ENCODE measurements around the gene FNDC3B. TPM values are rescaled to one million over a fixed set of nuclear protein-coding genes. Genes with fewer than 3 reads are reported as not detected.

FNDC3B gene
- total and polyA plus RNA-seq, 2 of the 8 experiments (the other 6 are each of a cell fraction or from before 2014, with no cell fraction given), result 14.1 to 44.4 TPM

- no peak overlapping the region for H2BK12ac ChIP-seq (ENCODE audit: low read depth, low read length)
- H3K36me3 ChIP-seq (ENCODE audit: control insufficient read depth in 2 of 4, insufficient read depth in 4 of 4, low read length in 3 of 4), result peaks cover 2 to 29% (median 9%) of the 10 kb centered on the region in 4 experiments; a peak in 5 of 8 replicates
- H3K23me2 ChIP-seq (ENCODE audit: low read depth, low read length), result no peaks in the 10 kb centered on the region
- H3K4me2 ChIP-seq (ENCODE audit: insufficient read depth in 1 of 2, low read depth in 2 of 2, low read length in 2 of 2), result no peak overlapping the region
- DNase-seq (ENCODE audit: low read depth in 1 of 2, low spot score in 2 of 2) (no peak), FAIRE-seq (no peak)
- no peaks in the 10 kb centered on the region for H3K27me3 ChIP-seq (replicated peaks in 1 of 4; ENCODE audit: control insufficient read depth in 3 of 4, extremely low read depth in 1 of 4, insufficient read depth in 3 of 4, low read length in 3 of 4)
- no peak overlapping the region for H2BK5ac ChIP-seq (ENCODE audit: low read depth, low read length)
- no peak overlapping the region for H2BK120ac ChIP-seq (replicated peaks; ENCODE audit: low read depth, low read length)
- no peak overlapping the region for H3K4ac ChIP-seq (replicated peaks; ENCODE audit: insufficient read length, low read depth, low read length)
- no peak overlapping the region for H2AFZ ChIP-seq (ENCODE audit: low read length)
- H3K9ac ChIP-seq (replicated peaks in 1 of 4; ENCODE audit: extremely low read depth in 1 of 4, low read depth in 3 of 4, low read length in 3 of 4), result no peak overlapping the region
- H3K27ac ChIP-seq (ENCODE audit: low read depth, low read length), result no peak overlapping the region
- H3K56ac ChIP-seq (replicated peaks; ENCODE audit: insufficient read length, low read depth, low read length), result no peak overlapping the region
- no peak overlapping the region for H4K5ac ChIP-seq (ENCODE audit: insufficient read length, low read depth, low read length)
- POLR2A ChIA-PET (ENCODE audit: partially characterized antibody), result no interaction called here
- no peaks in the 10 kb centered on the region for H3K79me2 ChIP-seq (ENCODE audit: control insufficient read depth in 1 of 2, insufficient read depth in 2 of 2, low read length in 2 of 2)
- no peak overlapping the region for H2AK5ac ChIP-seq (ENCODE audit: low read depth, low read length)
- H2BK15ac ChIP-seq (ENCODE audit: low read length), result no peak overlapping the region
- no peak for TF ChIP-seq TCF12 (IDR thresholded peaks at IDR 0.05; ENCODE audit: low read depth, low read length)
- TF ChIP-seq SRF (IDR thresholded peaks at IDR 0.05; ENCODE audit: low read depth, low read length), result no peak
- TF ChIP-seq TBP (IDR thresholded peaks at IDR 0.05; ENCODE audit: low read depth, low read length), result no peak
- TF ChIP-seq SIRT6 (IDR thresholded peaks at IDR 0.05; ENCODE audit: low read length), result no peak
- TF ChIP-seq ZNF274 (IDR thresholded peaks at IDR 0.05; ENCODE audit: borderline replicate concordance, extremely low read depth, low read length), result no peak
- no peak for TF ChIP-seq MAX (IDR thresholded peaks at IDR 0.05)
- H3K4me1 ChIP-seq (replicated peaks in 1 of 4; ENCODE audit: control insufficient read depth in 3 of 4, insufficient read depth in 4 of 4, low read length in 3 of 4), result peaks cover 0 to 9% (median 1%) of the 10 kb centered on the region in 4 experiments; a peak in 2 of 7 replicates
- H4K8ac ChIP-seq (ENCODE audit: extremely low read depth, insufficient read depth, low read length), result no peak overlapping the region
- H4K20me1 ChIP-seq (replicated peaks in 1 of 2; ENCODE audit: control insufficient read depth in 1 of 2, insufficient read depth in 2 of 2, low read length in 2 of 2), result no peaks in the 10 kb centered on the region
- no peak overlapping the region for H3K23ac ChIP-seq (ENCODE audit: insufficient read length)
- no peak overlapping the region for H3K4me3 ChIP-seq (ENCODE audit: extremely low read depth in 1 of 4, insufficient read depth in 2 of 4, low read depth in 3 of 4, low read length in 4 of 4)
- no peak overlapping the region for H2BK20ac ChIP-seq (ENCODE audit: low read length)
- no peak overlapping the region for H4K91ac ChIP-seq (replicated peaks; ENCODE audit: insufficient read length, low read length)
- WGBS, 2 experiments (ENCODE audit: extremely low coverage in 1 of 2, insufficient coverage in 1 of 2, insufficient read length in 1 of 2, insufficient replicate concordance in 2 of 2, low coverage in 1 of 2, low lambda C conversion rate in 2 of 2, missing lambda C conversion rate in 1 of 2), result 94% methylated on average over 3 of the region's 3 CpGs; no CpG with 5 or more reads in 1 of the 2 experiments
- H3K79me1 ChIP-seq (ENCODE audit: low read depth, low read length), result no peaks in the 10 kb centered on the region; the same call in 1 of the 2 replicates
- CTCF ChIA-PET (ENCODE audit: partially characterized antibody), result interaction anchor here (0.7 to 4.0 kb wide), 6 partner anchors 8 to 44 kb away, joined by 3 to 14 read pairs (median 4); no protein-coding TSS in a partner anchor
- H3K18ac ChIP-seq (ENCODE audit: extremely low read depth, low read length), result no peak overlapping the region
- no peak overlapping the region for H3K14ac ChIP-seq (ENCODE audit: insufficient read length)
- H3K9me3 ChIP-seq (ENCODE audit: insufficient read depth in 2 of 2, low read depth in 1 of 2, low read length in 1 of 2), result no peaks in the 10 kb centered on the region
Measured at GRCh38 chr3:172313671-172314070, 274.3 kb downstream of the FNDC3B start.
